ENCODE results near the gene ATP8B1.
"Not testable (repeated sequence)": the region's sequence is repeated elsewhere in the genome, so short reads cannot be mapped to it uniquely, and the experiment has no call there.

DNA sequence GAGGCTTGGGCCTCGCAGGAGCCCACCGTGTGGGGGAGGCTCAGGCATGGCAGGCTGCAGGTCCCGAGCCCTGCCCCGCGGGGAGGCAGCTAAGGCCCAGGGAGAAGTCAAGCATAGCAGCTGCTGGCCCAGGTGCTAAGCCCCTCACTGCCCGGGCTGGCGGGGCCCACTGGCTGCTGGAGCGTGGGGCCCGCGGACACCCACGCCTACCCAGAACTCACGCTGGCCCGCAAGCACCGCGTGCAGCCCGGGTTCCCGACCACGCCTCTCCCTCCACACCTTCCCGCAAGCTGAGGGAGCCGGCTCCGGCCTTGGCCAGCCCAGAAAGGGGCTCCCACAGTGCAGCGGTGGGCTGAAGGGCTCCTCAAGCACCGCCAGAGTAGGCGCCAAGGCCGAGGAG, 159.4 kb downstream of the ATP8B1 start:
- TF ChIP-seq, protein P1, sequence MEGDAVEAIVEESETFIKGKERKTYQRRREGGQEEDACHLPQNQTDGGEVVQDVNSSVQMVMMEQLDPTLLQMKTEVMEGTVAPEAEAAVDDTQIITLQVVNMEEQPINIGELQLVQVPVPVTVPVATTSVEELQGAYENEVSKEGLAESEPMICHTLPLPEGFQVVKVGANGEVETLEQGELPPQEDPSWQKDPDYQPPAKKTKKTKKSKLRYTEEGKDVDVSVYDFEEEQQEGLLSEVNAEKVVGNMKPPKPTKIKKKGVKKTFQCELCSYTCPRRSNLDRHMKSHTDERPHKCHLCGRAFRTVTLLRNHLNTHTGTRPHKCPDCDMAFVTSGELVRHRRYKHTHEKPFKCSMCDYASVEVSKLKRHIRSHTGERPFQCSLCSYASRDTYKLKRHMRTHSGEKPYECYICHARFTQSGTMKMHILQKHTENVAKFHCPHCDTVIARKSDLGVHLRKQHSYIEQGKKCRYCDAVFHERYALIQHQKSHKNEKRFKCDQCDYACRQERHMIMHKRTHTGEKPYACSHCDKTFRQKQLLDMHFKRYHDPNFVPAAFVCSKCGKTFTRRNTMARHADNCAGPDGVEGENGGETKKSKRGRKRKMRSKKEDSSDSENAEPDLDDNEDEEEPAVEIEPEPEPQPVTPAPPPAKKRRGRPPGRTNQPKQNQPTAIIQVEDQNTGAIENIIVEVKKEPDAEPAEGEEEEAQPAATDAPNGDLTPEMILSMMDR (IDR thresholded peaks at IDR 0.05), result not testable (repeated sequence)
- not testable (repeated sequence) for TF ChIP-seq POLR2A (IDR thresholded peaks at IDR 0.05)
